ENCODE results near the gene POLR2H. TPM values are rescaled to one million over a fixed set of nuclear protein-coding genes. Genes with fewer than 3 reads are reported as not detected.

Gene POLR2H
- total and polyA plus RNA-seq, 2 donors (not counting 1 experiment from before 2014, with no cell fraction given), result 60.4 to 106 TPM

DNA sequence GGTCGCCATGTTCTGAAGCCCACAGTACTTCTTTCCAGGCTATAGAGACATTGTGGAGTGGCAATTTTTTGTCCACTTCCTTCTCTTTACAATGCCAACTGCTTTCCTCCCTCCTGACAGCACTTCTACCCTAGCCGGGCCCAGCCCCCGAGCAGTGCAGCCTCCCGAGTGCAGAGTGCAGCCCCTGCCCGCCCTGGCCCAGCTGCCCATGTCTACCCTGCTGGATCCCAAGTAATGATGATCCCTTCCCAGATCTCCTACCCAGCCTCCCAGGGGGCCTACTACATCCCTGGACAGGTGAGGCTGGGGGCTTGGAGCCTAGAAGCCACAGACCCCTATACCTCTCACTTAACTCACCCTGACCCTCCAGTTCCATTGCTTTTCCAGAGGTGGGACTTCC is 44.3 kb upstream of the POLR2H start:
- ChIA-PET POLR2A (no interaction called here), CTCF (no interaction called here)
- Mint-ChIP-seq H3K27ac (no peak overlapping the region), H3K9me3 (ENCODE audit: insufficient read depth) (no peaks in the 10 kb centered on the region), H3K4me1 (peaks cover 31% of the 10 kb centered on the region), H3K27me3 (no peaks in the 10 kb centered on the region), H3K4me3 (peak overlapping the region; percentile 16)
- intact Hi-C loops (cut with micrococcal nuclease), result no loop called here
- Histone ChIP-seq H4K20me1 (ENCODE audit: control insufficient read depth, insufficient read depth, low read length, poor library complexity, severe bottlenecking) (peaks cover 67% of the 10 kb centered on the region), H3K9ac (ENCODE audit: low read length) (no peak overlapping the region), H3K4me3 (ENCODE audit: control extremely low read depth in 1 of 5, extremely low read depth in 1 of 5, insufficient read depth in 1 of 5, low read depth in 2 of 5, low read length in 4 of 5) (no peak overlapping the region), H3K4me2 (replicated peaks; ENCODE audit: low read depth, low read length, poor library complexity, severe bottlenecking) (no peak overlapping the region), H3K27ac (ENCODE audit: low read length in 2 of 2) (no peak overlapping the region), H3K9me3 (ENCODE audit: control extremely low read depth in 1 of 3, control insufficient read depth in 2 of 3, insufficient read depth in 1 of 3, low read length in 2 of 3) (no peaks in the 10 kb centered on the region), H3K36me3 (replicated peaks in 1 of 2; ENCODE audit: control extremely low read depth in 1 of 2, control insufficient read depth in 1 of 2, extremely low read depth in 1 of 2, insufficient read depth in 2 of 2, low read length in 1 of 2) (peaks cover 0 to 40% of the 10 kb centered on the region in 2 experiments), H3K27me3 (replicated peaks in 1 of 4; ENCODE audit: control extremely low read depth in 1 of 4, control insufficient read depth in 3 of 4, insufficient read depth in 4 of 4, low read length in 3 of 4) (no peaks in the 10 kb centered on the region), H3K4me1 (ENCODE audit: control insufficient read depth in 2 of 2, insufficient read depth in 2 of 2, low read length in 2 of 2) (peaks cover 13 to 23% of the 10 kb centered on the region in 2 donors), H2AFZ (ENCODE audit: insufficient read depth, low read depth, low read length, poor library complexity, severe bottlenecking) (no peak overlapping the region), H3K79me2 (ENCODE audit: control insufficient read depth, insufficient read depth, low read length) (peaks cover 24% of the 10 kb centered on the region)
- WGBS (ENCODE audit: insufficient coverage), result 87% methylated on average over 4 of the region's 5 CpGs
- ATAC-seq (ENCODE audit: low read depth) (no peak), DNase-seq (no peak)
- TF ChIP-seq, protein P1, sequence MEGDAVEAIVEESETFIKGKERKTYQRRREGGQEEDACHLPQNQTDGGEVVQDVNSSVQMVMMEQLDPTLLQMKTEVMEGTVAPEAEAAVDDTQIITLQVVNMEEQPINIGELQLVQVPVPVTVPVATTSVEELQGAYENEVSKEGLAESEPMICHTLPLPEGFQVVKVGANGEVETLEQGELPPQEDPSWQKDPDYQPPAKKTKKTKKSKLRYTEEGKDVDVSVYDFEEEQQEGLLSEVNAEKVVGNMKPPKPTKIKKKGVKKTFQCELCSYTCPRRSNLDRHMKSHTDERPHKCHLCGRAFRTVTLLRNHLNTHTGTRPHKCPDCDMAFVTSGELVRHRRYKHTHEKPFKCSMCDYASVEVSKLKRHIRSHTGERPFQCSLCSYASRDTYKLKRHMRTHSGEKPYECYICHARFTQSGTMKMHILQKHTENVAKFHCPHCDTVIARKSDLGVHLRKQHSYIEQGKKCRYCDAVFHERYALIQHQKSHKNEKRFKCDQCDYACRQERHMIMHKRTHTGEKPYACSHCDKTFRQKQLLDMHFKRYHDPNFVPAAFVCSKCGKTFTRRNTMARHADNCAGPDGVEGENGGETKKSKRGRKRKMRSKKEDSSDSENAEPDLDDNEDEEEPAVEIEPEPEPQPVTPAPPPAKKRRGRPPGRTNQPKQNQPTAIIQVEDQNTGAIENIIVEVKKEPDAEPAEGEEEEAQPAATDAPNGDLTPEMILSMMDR (IDR thresholded peaks at IDR 0.05), result no peak

DNA sequence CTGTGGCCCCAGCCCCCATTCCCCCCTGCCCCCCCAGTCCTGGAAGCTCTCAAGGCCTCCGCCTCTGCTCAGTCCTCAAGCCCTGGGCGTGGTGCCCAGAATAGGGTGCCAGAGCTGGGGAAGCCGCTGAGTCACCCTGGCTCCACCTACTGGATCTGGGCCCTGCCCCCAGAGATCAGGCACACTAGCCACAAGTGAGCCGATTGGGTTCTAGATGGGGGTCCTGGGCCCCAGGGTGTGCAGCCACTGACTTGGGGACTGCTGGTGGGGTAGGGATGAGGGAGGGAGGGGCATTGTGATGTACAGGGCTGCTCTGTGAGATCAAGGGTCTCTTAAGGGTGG is 41.4 kb upstream of the POLR2H start:
- WGBS (ENCODE audit: insufficient coverage), result 62% methylated on average over 4 of the region's 4 CpGs
- H3K9ac ChIP-seq (ENCODE audit: low read length), result no peak overlapping the region
- intact Hi-C loops (cut with micrococcal nuclease), result no loop called here
- peaks cover 22% of the 10 kb centered on the region for H3K79me2 ChIP-seq (ENCODE audit: control insufficient read depth, insufficient read depth, low read length)
- H3K9me3 ChIP-seq (ENCODE audit: control extremely low read depth in 1 of 3, control insufficient read depth in 2 of 3, insufficient read depth in 1 of 3, low read length in 2 of 3), result no peaks in the 10 kb centered on the region
- Mint-ChIP-seq H3K4me1 (peaks cover 29% of the 10 kb centered on the region), H3K27me3 (no peaks in the 10 kb centered on the region), H3K27ac (no peak overlapping the region), H3K4me3 (no peak overlapping the region), H3K9me3 (ENCODE audit: insufficient read depth) (no peaks in the 10 kb centered on the region)
- no peak overlapping the region for H2AFZ ChIP-seq (ENCODE audit: insufficient read depth, low read depth, low read length, poor library complexity, severe bottlenecking)
- no peak overlapping the region for H3K4me3 ChIP-seq (ENCODE audit: control extremely low read depth in 1 of 5, extremely low read depth in 1 of 5, insufficient read depth in 1 of 5, low read depth in 2 of 5, low read length in 4 of 5)
- ATAC-seq (ENCODE audit: low read depth) (no peak), DNase-seq (no peak)
- no peak overlapping the region for H3K27ac ChIP-seq (ENCODE audit: low read length in 2 of 2)
- no peak for TF ChIP-seq EZH2 (IDR thresholded peaks at IDR 0.05; ENCODE audit: borderline replicate concordance, insufficient read depth, low read depth, low read length, poor library complexity, severe bottlenecking)
- TF ChIP-seq, protein P1 (IDR thresholded peaks at IDR 0.05), result no peak
- no peak overlapping the region for H3K4me2 ChIP-seq (replicated peaks; ENCODE audit: low read depth, low read length, poor library complexity, severe bottlenecking)
- POLR2A ChIA-PET, result interaction anchor here (0.6 kb wide), 1 partner anchor 48 kb away, joined by 7 read pairs; no protein-coding TSS in a partner anchor
- H3K4me1 ChIP-seq (ENCODE audit: control insufficient read depth in 2 of 2, insufficient read depth in 2 of 2, low read length in 2 of 2), result peaks cover 13 to 17% of the 10 kb centered on the region in 2 donors
- CTCF ChIA-PET, result interaction anchor here (0.8 to 1.3 kb wide), 2 partner anchors 17 to 222 kb away, joined by 3 read pairs; no protein-coding TSS in a partner anchor
- H4K20me1 ChIP-seq (ENCODE audit: control insufficient read depth, insufficient read depth, low read length, poor library complexity, severe bottlenecking), result peaks cover 77% of the 10 kb centered on the region
- no peaks in the 10 kb centered on the region for H3K27me3 ChIP-seq (replicated peaks in 1 of 4; ENCODE audit: control extremely low read depth in 1 of 4, control insufficient read depth in 3 of 4, insufficient read depth in 4 of 4, low read length in 3 of 4)
- peaks cover 2 to 67% of the 10 kb centered on the region in 2 experiments for H3K36me3 ChIP-seq (replicated peaks in 1 of 2; ENCODE audit: control extremely low read depth in 1 of 2, control insufficient read depth in 1 of 2, extremely low read depth in 1 of 2, insufficient read depth in 2 of 2, low read length in 1 of 2)
